NT2/D1 (cell line): ENCODE measurements around the gene MCM8.
A peak's percentile ranks its signal among the peaks of the same experiment; 100 is the strongest.

Source experiments
- DNase-seq: peaks from one replicate; pipeline ENCODE4 v3.0.0-alpha.2; 2011; ENCODE audit warnings: low read depth, low spot score
- H3K27me3 ChIP-seq: 2 replicates; pipeline ENCODE4 v1.6.0; 2011; ENCODE audit warnings: mild to moderate bottlenecking; ENCODE audit not compliant: insufficient read length, insufficient read depth
- H3K36me3 ChIP-seq: 2 replicates; pipeline ENCODE4 v1.6.1; 2011; ENCODE audit warnings: mild to moderate bottlenecking, low read length, mixed read lengths; ENCODE audit not compliant: insufficient read depth, insufficient read length
- H3K4me1 ChIP-seq: 2 replicates; pipeline ENCODE4 v1.5.1; 2011; ENCODE audit not compliant: insufficient read depth, insufficient read length
- H3K4me3 ChIP-seq: 2 replicates; pipeline ENCODE4 v1.5.1; 2011; ENCODE audit warnings: low read depth; ENCODE audit not compliant: insufficient read length
- H3K9ac ChIP-seq: 2 replicates; pipeline ENCODE4 v1.6.0; 2011; ENCODE audit warnings: low read depth; ENCODE audit not compliant: insufficient read length
- H3K9me3 ChIP-seq: 2 replicates; pipeline ENCODE4 v1.5.1; 2011; ENCODE audit warnings: mild to moderate bottlenecking, low read length; ENCODE audit not compliant: insufficient read depth
- SUZ12 ChIP-seq: IDR thresholded peaks from 2 replicates; pipeline ENCODE4 v1.6.1; 2011; ENCODE audit not compliant: insufficient read length, insufficient read depth; ENCODE audit errors: extremely low read depth
- YY1 ChIP-seq: IDR thresholded peaks from 2 replicates; pipeline ENCODE4 v1.6.1; 2011; ENCODE audit not compliant: insufficient read length, insufficient read depth
- ZNF274 ChIP-seq: IDR thresholded peaks from 2 replicates; pipeline ENCODE4 v1.6.1; 2011; ENCODE audit warnings: mild to moderate bottlenecking, low read depth, low read length

The MCM8 gene

DNA sequence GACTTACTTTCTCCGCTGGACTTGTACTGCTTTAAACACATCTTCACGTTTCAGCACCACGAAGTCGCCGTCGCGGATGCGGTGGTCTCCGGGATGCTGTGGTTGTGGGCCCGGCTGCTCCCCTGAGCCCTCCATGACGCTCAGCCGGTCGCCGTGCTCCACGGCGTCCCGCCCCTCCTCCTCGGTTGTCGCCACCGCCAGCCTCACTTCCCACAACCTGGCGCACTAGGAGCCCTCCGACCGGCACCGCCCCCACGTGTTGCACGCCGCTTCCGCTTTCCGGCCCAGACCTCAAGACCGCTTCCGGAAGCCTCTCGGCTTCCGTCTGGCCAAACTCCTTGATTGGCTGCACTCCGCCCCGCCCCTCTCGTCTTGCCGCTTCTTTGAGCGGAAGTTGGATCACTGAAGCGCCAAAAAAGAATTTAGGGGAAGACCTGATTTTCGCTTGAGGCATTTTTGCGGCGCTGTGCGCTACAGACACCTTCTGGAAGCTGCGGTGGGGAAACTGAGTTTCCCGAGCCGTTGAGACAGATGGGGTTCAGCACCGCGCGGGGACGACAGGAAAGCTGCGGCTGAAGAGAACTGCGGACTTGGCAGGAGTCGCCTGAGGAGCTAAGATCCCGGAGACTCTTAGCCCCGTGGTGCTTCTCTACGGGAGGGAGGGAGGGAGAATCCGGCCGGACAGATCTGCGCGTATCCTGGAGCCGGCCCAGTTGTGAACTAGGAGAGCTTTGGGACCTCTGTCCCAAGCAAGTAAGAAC lies at the start of gene MCM8, which contains the start of gene TRMT6:
Gene MCM8, plus strand, starts transcription at position 382 of the 761 bp plus-strand sequence. CDS start 1,364 bp downstream, outside the sequence.
Gene TRMT6, minus strand, starts transcription at position 263 of the 761 bp plus-strand sequence. Its CDS starts 128 bp downstream, at position 135.
- Histone ChIP-seq H3K4me3 (peak within 1 kb of the TSS; percentile 84), H3K9ac (peak within 1 kb of the TSS; percentile 91), H3K4me1 (no peaks in the 10 kb centered on the region), H3K9me3 (no peaks in the 10 kb centered on the region), H3K36me3 (peaks cover 64% of the 10 kb centered on the region), H3K27me3 (no peaks in the 10 kb centered on the region)
- DNase-seq, result peak; percentile 95
- no peak for TF ChIP-seq SUZ12

DNA sequence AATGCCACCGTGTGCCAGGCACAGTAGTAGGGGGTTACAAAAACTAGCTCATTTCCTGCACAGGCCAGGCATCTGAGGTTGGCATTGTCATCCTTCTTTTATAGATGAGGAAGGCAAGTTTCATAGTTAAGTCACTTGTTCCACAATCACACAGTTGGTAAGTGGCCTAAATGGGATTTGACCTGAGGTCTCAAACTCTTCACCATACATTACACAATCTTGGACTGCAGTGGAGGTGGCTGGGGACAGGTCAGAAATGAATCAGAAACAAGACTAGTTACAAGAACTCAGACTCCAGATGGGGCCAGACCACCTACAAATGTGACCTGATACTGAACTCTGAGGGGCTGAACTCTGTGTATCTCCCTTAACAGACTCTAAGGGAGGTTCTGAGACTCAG lies 49.5 kb upstream of the MCM8 start:
- no peaks in the 10 kb centered on the region for H3K9me3 ChIP-seq
- H3K4me1 ChIP-seq, result no peaks in the 10 kb centered on the region
- TF ChIP-seq ZNF274 (no peak), SUZ12 (no peak), YY1 (no peak)
- H3K4me3 ChIP-seq, result no peak overlapping the region
- no peaks in the 10 kb centered on the region for H3K36me3 ChIP-seq
- H3K27me3 ChIP-seq, result no peaks in the 10 kb centered on the region
- H3K9ac ChIP-seq, result no peak overlapping the region
- DNase-seq, result no peak

DNA sequence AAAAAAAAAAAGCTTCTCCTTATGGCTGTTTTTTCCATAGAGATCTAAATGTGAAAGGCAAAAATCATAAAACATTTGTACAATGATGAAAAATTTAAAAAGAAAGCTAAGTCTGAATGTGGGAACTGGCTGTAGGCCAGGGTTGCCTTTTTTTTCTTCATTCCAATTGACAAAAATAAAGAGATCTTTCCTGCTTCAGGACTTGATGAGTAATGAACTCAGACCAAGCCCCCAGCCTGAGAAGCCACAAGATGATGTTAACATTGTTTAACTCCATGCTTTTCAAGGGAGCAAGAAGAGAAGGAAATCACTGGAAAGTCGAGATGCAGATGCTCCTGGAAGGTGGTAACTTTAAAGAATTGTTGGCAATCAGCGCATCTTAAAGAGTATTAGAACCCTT lies 41.5 kb upstream of the MCM8 start:
- DNase-seq, result no peak
- H3K9me3 ChIP-seq, result no peaks in the 10 kb centered on the region
- TF ChIP-seq ZNF274 (no peak), YY1 (no peak), SUZ12 (no peak)
- no peaks in the 10 kb centered on the region for H3K36me3 ChIP-seq
- H3K4me3 ChIP-seq, result no peak overlapping the region
- H3K27me3 ChIP-seq, result peaks cover 5% of the 10 kb centered on the region
- no peaks in the 10 kb centered on the region for H3K4me1 ChIP-seq
- no peak overlapping the region for H3K9ac ChIP-seq

DNA sequence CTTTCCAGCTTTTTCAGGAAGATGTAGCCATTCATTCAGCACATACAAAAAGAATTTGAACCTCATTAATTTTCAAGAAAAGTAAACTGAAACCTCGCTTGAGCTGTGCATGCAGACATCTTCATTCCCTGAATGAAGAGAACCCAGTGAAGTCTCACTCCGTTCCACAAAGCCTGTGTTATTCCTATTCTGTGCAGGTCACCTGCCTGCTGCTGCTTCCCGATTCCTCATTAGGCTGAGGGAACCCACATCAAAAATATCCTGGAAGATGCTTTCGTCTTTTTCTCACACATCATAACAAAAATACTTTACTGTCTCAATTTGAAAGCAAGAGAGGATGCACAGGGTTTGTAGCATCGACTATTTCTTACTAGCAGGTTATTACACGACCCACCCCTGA lies 40.3 kb upstream of the MCM8 start:
- no peak overlapping the region for H3K4me3 ChIP-seq
- DNase-seq, result no peak
- no peaks in the 10 kb centered on the region for H3K9me3 ChIP-seq
- H3K36me3 ChIP-seq, result no peaks in the 10 kb centered on the region
- peaks cover 5% of the 10 kb centered on the region for H3K27me3 ChIP-seq
- H3K9ac ChIP-seq, result no peak overlapping the region
- H3K4me1 ChIP-seq, result no peaks in the 10 kb centered on the region
- TF ChIP-seq YY1 (no peak), ZNF274 (no peak), SUZ12 (no peak)

DNA sequence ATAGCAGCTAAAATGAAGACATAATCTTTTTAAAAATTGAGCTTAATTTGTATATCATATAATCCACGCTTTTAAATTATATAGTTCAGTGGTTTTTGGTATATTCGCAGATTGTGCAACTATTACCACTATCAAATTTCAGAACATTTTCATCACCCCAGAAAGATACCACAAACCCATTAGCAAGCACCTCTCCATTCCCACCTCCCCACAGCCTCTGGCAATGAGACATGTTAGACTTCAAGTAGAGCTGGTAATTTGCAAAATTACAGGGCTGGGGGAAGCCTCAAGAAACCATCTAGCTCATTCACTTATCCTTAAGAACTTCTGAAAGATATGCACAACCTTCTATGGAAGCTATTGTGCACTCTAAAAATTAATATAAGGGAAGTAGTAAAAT lies 37.3 kb upstream of the MCM8 start:
- Histone ChIP-seq H3K36me3 (no peaks in the 10 kb centered on the region), H3K9ac (no peak overlapping the region), H3K27me3 (peaks cover 5% of the 10 kb centered on the region), H3K4me1 (no peaks in the 10 kb centered on the region), H3K4me3 (no peak overlapping the region), H3K9me3 (no peaks in the 10 kb centered on the region)
- TF ChIP-seq ZNF274 (no peak), YY1 (no peak), SUZ12 (no peak)
- no peak for DNase-seq

DNA sequence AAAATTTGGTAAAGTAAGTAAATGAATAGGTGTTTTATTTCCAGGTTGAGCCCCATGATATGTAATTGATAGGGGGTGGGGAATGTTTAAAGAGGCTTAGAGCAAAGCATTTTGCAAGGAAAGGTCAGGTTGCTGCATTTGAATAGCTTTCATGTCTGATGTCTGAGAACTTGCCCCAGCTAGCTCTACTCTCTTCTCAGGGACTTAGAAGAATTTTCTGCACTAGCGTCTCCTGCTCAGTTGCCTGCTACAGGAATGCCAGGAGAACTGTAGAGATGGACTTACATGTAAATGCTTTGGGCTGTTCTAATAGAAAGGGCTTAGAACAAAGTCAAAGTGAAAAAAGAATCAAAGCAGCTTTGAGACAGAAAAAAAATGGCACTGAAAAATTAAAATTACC lies 35.6 kb upstream of the MCM8 start:
- Histone ChIP-seq H3K27me3 (peaks cover 5% of the 10 kb centered on the region), H3K9ac (no peak overlapping the region), H3K4me3 (no peak overlapping the region), H3K9me3 (no peaks in the 10 kb centered on the region), H3K36me3 (no peaks in the 10 kb centered on the region), H3K4me1 (peaks cover 4% of the 10 kb centered on the region)
- TF ChIP-seq YY1, result no peak
- TF ChIP-seq SUZ12, result no peak
- no peak for TF ChIP-seq ZNF274
- no peak for DNase-seq

DNA sequence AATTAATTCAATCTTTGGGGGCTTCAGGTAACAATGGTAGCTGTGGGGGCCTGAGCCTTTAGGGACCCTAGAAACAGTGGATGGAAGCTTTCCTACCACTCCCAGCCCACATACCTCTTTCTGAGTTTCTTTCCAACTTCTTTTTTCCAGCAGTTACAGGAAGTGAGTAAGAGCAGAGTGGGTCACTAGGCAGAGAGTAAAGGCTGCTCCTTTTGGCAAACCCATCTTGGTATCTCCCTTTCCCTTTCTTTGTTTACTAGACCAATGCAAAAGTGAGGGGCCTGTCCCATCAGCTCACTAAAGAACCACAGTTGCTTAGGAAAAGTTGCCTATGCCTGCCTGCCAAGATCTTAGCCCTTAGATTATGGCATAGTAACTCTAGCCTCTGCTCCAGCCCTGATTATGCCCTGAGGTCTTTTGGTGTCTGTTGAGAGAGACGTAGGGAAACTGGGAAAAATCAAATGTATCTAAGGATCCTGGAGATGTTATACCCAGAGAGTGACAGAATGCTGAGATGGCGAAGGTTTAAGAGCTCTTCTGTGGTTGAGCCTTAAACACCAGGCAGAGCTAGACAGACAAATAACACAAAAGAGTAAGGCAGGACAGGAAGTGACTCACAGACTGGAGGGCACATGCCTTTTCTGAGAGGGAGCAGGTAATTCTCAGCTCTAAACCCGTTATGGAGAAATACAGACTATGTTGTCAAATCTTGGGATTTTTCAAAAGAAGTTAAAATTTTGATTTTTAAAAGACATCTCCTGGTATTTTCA lies 31.4 kb upstream of the MCM8 start:
- TF ChIP-seq YY1 (no peak), ZNF274 (no peak), SUZ12 (no peak)
- Histone ChIP-seq H3K9ac (no peak overlapping the region), H3K4me3 (no peak overlapping the region), H3K4me1 (peaks cover 4% of the 10 kb centered on the region), H3K27me3 (no peaks in the 10 kb centered on the region), H3K9me3 (no peaks in the 10 kb centered on the region), H3K36me3 (no peaks in the 10 kb centered on the region)
- no peak for DNase-seq
